Neural crest cell (in vitro differentiated cells): Measurements from ENCODE around the gene JAML. TPM values are rescaled to one million over a fixed set of nuclear protein-coding genes. Genes with fewer than 3 reads are reported as not detected.

Experiments
- DNase-seq: peaks from one replicate; pipeline ENCODE4 v3.0.0; 2021; ENCODE audit warnings: low read depth, mixed read lengths, low spot score
- H3K27ac Mint-ChIP-seq: one replicate; pipeline ENCODE4 v1.8.0; 2021; ENCODE audit warnings: mild to moderate bottlenecking, mixed read lengths; ENCODE audit not compliant: unreplicated experiment
- H3K27me3 Mint-ChIP-seq: 2 replicates; pipeline ENCODE4 v1.8.0; 2021; ENCODE audit warnings: low read depth, mild to moderate bottlenecking, mixed read lengths
- H3K36me3 Mint-ChIP-seq: 2 replicates; pipeline ENCODE4 v1.8.0; 2021; ENCODE audit warnings: low read depth, mild to moderate bottlenecking, mixed read lengths
- H3K4me1 Mint-ChIP-seq: 2 replicates; pipeline ENCODE4 v1.8.0; 2021; ENCODE audit warnings: mixed read lengths
- H3K4me3 Mint-ChIP-seq: one replicate; pipeline ENCODE4 v1.8.0; 2021; ENCODE audit warnings: mild to moderate bottlenecking, mixed read lengths
- H3K9me3 Mint-ChIP-seq: 2 replicates; pipeline ENCODE4 v1.8.0; 2021; ENCODE audit warnings: mixed read lengths
- total RNA-seq: library from RNA; stranded (reverse); gene quantifications from 2 replicates; pipeline ENCODE4 v1.2.1, GENCODE V29; 2021
- TF ChIP-seq, protein P1 (sequence below): fragments of 200-600 bp; sonication (generic); conservative IDR thresholded peaks from 2 replicates; pipeline ENCODE4 v1.5.0; 2021; ENCODE audit warnings: antibody characterized with exemption, mild to moderate bottlenecking

Gene JAML
- total RNA-seq, 1 donor from 2014 or later = not detected

DNA sequence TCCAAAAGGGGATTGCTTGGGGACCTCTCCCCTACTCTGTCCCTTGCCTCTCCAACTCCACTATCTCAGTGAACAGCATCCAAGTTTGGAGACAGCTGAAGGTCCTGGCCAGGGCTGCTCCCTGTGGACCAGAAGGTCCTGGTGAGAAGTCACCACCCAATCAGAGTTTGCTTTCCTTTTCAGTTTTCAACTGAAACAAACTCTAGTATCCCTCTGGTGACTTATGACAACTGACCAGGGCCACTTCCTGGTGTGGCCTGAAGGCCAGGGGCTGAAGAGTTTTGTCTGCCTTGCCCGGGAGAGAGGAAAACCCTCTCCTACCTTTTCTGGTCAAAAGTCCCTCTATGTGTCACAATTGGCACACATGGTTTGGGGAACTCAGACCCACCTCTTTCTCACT, 5.1 kb downstream of the JAML start:
- Mint-ChIP-seq H3K36me3 (no peaks in the 10 kb centered on the region), H3K27ac (no peak overlapping the region), H3K4me3 (no peak overlapping the region), H3K27me3 (peaks cover 72% of the 10 kb centered on the region), H3K9me3 (peaks cover under 1% of the 10 kb centered on the region), H3K4me1 (no peaks in the 10 kb centered on the region)
- DNase-seq = no peak
- TF ChIP-seq, protein P1, sequence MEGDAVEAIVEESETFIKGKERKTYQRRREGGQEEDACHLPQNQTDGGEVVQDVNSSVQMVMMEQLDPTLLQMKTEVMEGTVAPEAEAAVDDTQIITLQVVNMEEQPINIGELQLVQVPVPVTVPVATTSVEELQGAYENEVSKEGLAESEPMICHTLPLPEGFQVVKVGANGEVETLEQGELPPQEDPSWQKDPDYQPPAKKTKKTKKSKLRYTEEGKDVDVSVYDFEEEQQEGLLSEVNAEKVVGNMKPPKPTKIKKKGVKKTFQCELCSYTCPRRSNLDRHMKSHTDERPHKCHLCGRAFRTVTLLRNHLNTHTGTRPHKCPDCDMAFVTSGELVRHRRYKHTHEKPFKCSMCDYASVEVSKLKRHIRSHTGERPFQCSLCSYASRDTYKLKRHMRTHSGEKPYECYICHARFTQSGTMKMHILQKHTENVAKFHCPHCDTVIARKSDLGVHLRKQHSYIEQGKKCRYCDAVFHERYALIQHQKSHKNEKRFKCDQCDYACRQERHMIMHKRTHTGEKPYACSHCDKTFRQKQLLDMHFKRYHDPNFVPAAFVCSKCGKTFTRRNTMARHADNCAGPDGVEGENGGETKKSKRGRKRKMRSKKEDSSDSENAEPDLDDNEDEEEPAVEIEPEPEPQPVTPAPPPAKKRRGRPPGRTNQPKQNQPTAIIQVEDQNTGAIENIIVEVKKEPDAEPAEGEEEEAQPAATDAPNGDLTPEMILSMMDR = no peak

DNA sequence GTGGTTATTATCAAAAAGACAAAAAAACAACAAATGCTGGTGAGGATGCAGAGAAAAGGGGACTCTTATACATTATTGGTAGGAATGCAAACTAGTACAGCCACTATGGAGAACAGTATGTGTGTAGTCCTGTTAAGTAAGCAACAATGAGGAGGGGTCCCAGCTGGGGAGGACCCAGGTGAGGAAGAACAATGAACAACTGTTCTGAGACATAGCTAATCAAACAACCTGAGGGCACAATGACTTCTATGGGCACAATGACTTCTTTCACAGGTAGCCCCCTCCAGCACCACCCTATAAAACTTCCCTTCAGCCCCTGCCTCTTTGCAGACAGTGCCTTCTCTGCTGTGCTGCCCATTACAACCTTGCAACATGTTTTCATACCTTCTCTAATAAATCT, 5.6 kb downstream of the JAML start:
- DNase-seq = no peak
- Mint-ChIP-seq H3K4me3 (no peak overlapping the region), H3K36me3 (no peaks in the 10 kb centered on the region), H3K27ac (no peak overlapping the region), H3K27me3 (peaks cover 73% of the 10 kb centered on the region), H3K4me1 (no peaks in the 10 kb centered on the region), H3K9me3 (peaks cover 4% of the 10 kb centered on the region)
- TF ChIP-seq, protein P1 = no peak

DNA sequence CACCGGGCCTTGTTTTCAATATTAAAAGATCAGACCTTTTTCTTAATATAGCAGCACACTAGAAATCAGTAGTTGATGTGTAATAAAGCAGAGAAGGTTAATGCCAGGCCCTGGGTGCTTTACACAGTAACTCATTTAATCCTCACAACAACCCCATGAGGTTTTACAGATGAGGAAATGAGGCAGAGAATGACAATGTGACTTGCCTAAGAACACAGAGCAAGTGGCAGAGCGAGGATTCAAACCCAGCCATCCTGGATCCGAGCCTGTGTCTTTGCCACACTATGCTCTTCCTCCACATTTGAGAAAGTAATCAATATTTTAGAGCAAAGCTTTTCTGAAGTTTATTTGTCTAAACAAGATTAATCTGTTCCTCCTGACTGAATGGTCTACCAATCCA, 7.2 kb downstream of the JAML start:
- TF ChIP-seq, protein P1 = no peak
- no peak overlapping the region for H3K27ac Mint-ChIP-seq
- peaks cover 4% of the 10 kb centered on the region for H3K9me3 Mint-ChIP-seq
- H3K27me3 Mint-ChIP-seq = peaks cover 74% of the 10 kb centered on the region
- no peaks in the 10 kb centered on the region for H3K36me3 Mint-ChIP-seq
- no peak overlapping the region for H3K4me3 Mint-ChIP-seq
- H3K4me1 Mint-ChIP-seq = peaks cover 5% of the 10 kb centered on the region
- DNase-seq = no peak

DNA sequence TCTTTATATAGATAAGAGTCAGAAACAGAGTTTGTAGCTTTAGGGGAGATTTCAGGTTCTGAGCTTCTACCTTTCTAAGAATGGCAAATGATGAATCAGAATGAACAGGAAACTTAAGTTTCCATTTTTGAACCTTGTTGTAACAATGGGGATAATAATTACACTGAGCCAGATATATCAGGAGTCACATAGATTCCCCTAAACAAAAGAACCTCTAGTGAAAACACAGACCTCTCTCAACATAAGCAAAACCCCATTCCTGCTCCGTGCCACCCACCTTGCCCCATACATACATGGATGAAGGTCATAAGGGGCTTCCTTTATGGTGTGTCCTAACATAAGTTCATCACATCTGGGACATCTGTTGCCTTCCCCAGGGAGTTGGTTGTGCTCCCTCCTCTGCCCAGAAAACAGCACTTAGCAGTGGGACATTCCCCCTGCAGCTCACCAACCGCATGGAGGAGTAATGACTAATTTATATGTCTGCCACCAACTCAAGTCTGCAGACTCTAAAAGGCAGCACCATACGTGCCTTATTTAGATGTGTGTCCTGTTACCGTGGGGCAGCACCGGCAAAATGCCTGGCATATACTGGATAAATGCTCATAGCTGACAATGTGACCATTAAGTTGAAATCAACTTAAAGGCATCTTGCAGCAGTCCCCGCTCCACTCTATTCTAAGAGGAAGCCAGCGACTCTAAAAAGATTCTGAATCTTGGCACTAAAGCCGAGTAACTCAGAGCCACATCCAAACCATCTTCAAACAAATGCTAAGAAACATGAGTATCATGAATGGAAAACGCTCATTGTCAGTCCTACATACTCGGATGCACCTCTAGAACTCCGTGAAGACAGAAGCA, 8.0 kb downstream of the JAML start:
- Mint-ChIP-seq H3K4me3 (no peak overlapping the region), H3K27ac (no peak overlapping the region), H3K4me1 (peaks cover 5% of the 10 kb centered on the region), H3K36me3 (no peaks in the 10 kb centered on the region), H3K9me3 (peaks cover 4% of the 10 kb centered on the region), H3K27me3 (peaks cover 74% of the 10 kb centered on the region)
- no peak for DNase-seq
- TF ChIP-seq, protein P1 = no peak

DNA sequence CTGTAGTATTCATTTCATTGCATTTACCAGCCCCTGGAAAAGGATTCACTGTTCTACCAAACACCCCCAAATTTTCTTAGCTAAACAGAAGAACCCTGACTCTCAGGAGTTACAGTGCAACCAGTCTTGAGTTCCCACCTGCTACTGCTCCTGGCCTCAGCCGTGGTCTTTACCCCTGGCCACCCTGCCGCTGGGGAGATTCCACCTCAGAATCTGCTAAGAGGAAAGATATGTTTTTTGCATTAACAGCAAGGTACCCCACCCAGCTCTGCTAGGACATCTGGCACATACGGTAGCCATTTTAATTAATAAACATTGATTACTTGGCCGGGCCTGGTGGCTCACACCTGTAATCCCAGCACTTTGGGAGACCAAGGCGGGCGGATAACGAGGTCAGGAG, 9.0 kb downstream of the JAML start:
- Mint-ChIP-seq H3K4me3 (no peak overlapping the region), H3K36me3 (no peaks in the 10 kb centered on the region), H3K27ac (no peak overlapping the region), H3K4me1 (peaks cover 8% of the 10 kb centered on the region), H3K27me3 (peaks cover 74% of the 10 kb centered on the region), H3K9me3 (peaks cover 4% of the 10 kb centered on the region)
- TF ChIP-seq, protein P1 = no peak
- DNase-seq = no peak
